HepG2 (cell line): Measurements from ENCODE around the gene AUTS2. TPM values are rescaled to one million over a fixed set of nuclear protein-coding genes. Genes with fewer than 3 reads are reported as not detected.

Experiments used
- ATAC-seq: fragments of 200-7000 bp; cut with Tn5 transposase; 3 replicates; pipeline ENCODE4 v1.9.1; 2020; ENCODE audit warnings: mild to moderate bottlenecking, moderate library complexity
- BruUV-seq: library from RNA; stranded (reverse); fragments of 400-500 nt; replicated peaks from 2 replicates; lab custom pipeline; 2021; lab: Mats Ljungman, UMichigan
- CTCF ChIA-PET: fragments of 300-600 bp; formaldehyde crosslinking; extraction: SDS; loops from one replicate; lab custom pipeline; 2021; ENCODE audit warnings: low total read pairs, inconsistent platforms, low intra/inter-chr PET ratio; lab: Yijun Ruan, JAX
- POLR2A ChIA-PET: fragments of 350-600 bp; sonication (Branson Sonifier 250); formaldehyde crosslinking; loops from one replicate; lab custom pipeline; 2020; ENCODE audit warnings: antibody characterized with exemption, inconsistent platforms; lab: Yijun Ruan, JAX
- DNase-seq: peaks from one replicate; pipeline ENCODE4 v3.0.0-alpha.2; 2015; ENCODE audit warnings: low spot score
- FAIRE-seq: peaks from 3 replicates; lab custom pipeline; 2011; peaks lifted over from hg19 to GRCh38; lab: Jason Lieb, UNC
- H2AFZ ChIP-seq: one replicate; pipeline ENCODE4 v1.6.1; 2011; ENCODE audit warnings: low read length, inconsistent platforms
- H3K27ac ChIP-seq: fragments of 300-600 bp; 3 replicates; pipeline ENCODE4 v1.8.0; 2011; ENCODE audit warnings: mixed run types, mild to moderate bottlenecking, mixed read lengths, low read length, inconsistent platforms; ENCODE audit not compliant: insufficient read depth; ENCODE audit errors: extremely low read length
- H3K27me3 ChIP-seq, 2 experiments: fragments of 200-600 bp in 1 of 2; 2 replicates in 1 of 2; 3 replicates in 1 of 2; pipeline versions ENCODE4 v1.6.0 to v1.8.0; 2011; ENCODE audit warnings: low read length in 2 of 2, mild to moderate bottlenecking in 2 of 2, moderate library complexity in 2 of 2, inconsistent platforms in 1 of 2; ENCODE audit not compliant: insufficient read depth in 2 of 2, control insufficient read depth in 1 of 2
- H3K36me3 ChIP-seq, 2 experiments: fragments of 200-600 bp in 1 of 2; replicated peaks in 1 of 2; 2 replicates in 1 of 2; 3 replicates in 1 of 2; pipeline versions ENCODE4 v1.5.1 to v1.8.0; 2011; ENCODE audit warnings: low read length in 2 of 2, inconsistent platforms in 1 of 2; ENCODE audit not compliant: insufficient read depth in 2 of 2, control insufficient read depth in 1 of 2
- H3K4me1 ChIP-seq: 2 replicates; pipeline ENCODE4 v1.5.1; 2012; ENCODE audit warnings: low read length, inconsistent platforms; ENCODE audit not compliant: insufficient read depth
- H3K4me2 ChIP-seq: 2 replicates; pipeline ENCODE4 v1.6.0; 2011; ENCODE audit warnings: low read depth, low read length, inconsistent platforms
- H3K4me3 ChIP-seq, 3 experiments: fragments of 200-600 bp in 1 of 3; sonication (generic), shearing (Covaris generic) in 1 of 3; replicated peaks in 1 of 3; 2 replicates each; pipeline ENCODE4 v1.5.1; 2011 to 2016; ENCODE audit warnings: low read length in 3 of 3, inconsistent platforms in 2 of 3, low read depth in 2 of 3, mild to moderate bottlenecking in 2 of 3, control low read depth in 1 of 3, mixed read lengths in 1 of 3; ENCODE audit not compliant: insufficient read depth in 1 of 3
- H3K79me2 ChIP-seq: one replicate; pipeline ENCODE4 v1.6.1; 2011; ENCODE audit warnings: low read length, inconsistent platforms; ENCODE audit not compliant: insufficient read depth
- H3K9ac ChIP-seq: 2 replicates; pipeline ENCODE4 v1.6.0; 2011; ENCODE audit warnings: mild to moderate bottlenecking, low read depth, low read length, inconsistent platforms; ENCODE audit not compliant: insufficient read depth
- H3K9me3 ChIP-seq: 2 replicates; pipeline ENCODE4 v1.5.1; 2012; ENCODE audit warnings: mild to moderate bottlenecking, low read length
- H4K20me1 ChIP-seq: 2 replicates; pipeline ENCODE4 v1.6.0; 2011; ENCODE audit warnings: inconsistent platforms, mild to moderate bottlenecking, low read length, moderate library complexity; ENCODE audit not compliant: insufficient read depth
- FOSL2 ChIP-seq: sonication (generic); formaldehyde crosslinking; IDR thresholded peaks from 2 replicates; pipeline ENCODE4 v1.4.0; 2020; ENCODE audit warnings: missing genetic modification reagents
- HINFP ChIP-seq: sonication (generic); formaldehyde crosslinking; IDR thresholded peaks from 2 replicates; pipeline ENCODE4 v1.4.0; 2020; ENCODE audit warnings: low read depth, mild to moderate bottlenecking, missing genetic modification reagents
- HOXA5 ChIP-seq: sonication (generic); formaldehyde crosslinking; IDR thresholded peaks from 2 replicates; pipeline ENCODE4 v1.4.0; 2020; ENCODE audit warnings: missing genetic modification reagents
- MIXL1 ChIP-seq: IDR thresholded peaks from 2 replicates; pipeline ENCODE4 v1.6.1; 2016
- NCOA5 ChIP-seq: sonication (generic); formaldehyde crosslinking; IDR thresholded peaks from 2 replicates; pipeline ENCODE4 v1.4.0; 2020; ENCODE audit warnings: missing genetic modification reagents
- NFIB ChIP-seq: sonication (generic); formaldehyde crosslinking; IDR thresholded peaks from 2 replicates; pipeline ENCODE4 v1.9.0; 2021; ENCODE audit warnings: missing genetic modification reagents, mild to moderate bottlenecking, borderline replicate concordance
- ZBTB39 ChIP-seq: sonication (generic); formaldehyde crosslinking; IDR thresholded peaks from 2 replicates; pipeline ENCODE4 v1.5.0; 2020; ENCODE audit warnings: missing genetic modification reagents
- ZNF281 ChIP-seq: sonication (generic); formaldehyde crosslinking; IDR thresholded peaks from 2 replicates; pipeline ENCODE4 v1.4.0; 2020; ENCODE audit warnings: missing genetic modification reagents, borderline replicate concordance
- ZNF678 ChIP-seq: sonication (generic); formaldehyde crosslinking; IDR thresholded peaks from 2 replicates; pipeline ENCODE4 v1.4.0; 2020; ENCODE audit warnings: mild to moderate bottlenecking, missing genetic modification reagents
- WGBS: methylation state at CpG from one replicate; pipeline ENCODE4 v1.1.6; 2017; ENCODE audit warnings: low lambda C conversion rate; 5-methylcytosine and 5-hydroxymethylcytosine counted together
- in situ Hi-C: cut with HindIII; loops from 2 replicates; pipeline ENCODE4 v1.10.0; 2017; ENCODE audit warnings: low pct_unique_long_range_greater_than_20kb; ENCODE audit not compliant: extremely low pct_ligation_motif_present
- intact Hi-C: fragments of 100-400 bp; cut with micrococcal nuclease; formaldehyde crosslinking; loops from one replicate; pipeline ENCODE4 v1.10.0; 2022; ENCODE audit not compliant: unreplicated experiment
- polyA plus RNA-seq, 8 experiments: library from polyadenylated mRNA; depleted of rRNA in 3 of 8; stranded (reverse) in 7 of 8; unstranded in 1 of 8; fragments of >200 nt; fragmentation: Illumina TruSeq in 4 of 8; extraction: Trizol in 4 of 8; gene quantifications; 2 replicates each; pipeline versions ENCODE4 v1.2.1 to v1.2.3, GENCODE V29; 2011 to 2016; ENCODE audit warnings: low read depth in 4 of 8, missing spikeins in 1 of 8, mixed read lengths in 1 of 8; ENCODE audit not compliant: insufficient read depth in 1 of 8
- total RNA-seq, 5 experiments: library from RNA; depleted of rRNA; stranded (reverse); fragments of >200 nt; fragmentation: Illumina TruSeq; extraction: Trizol; gene quantifications; 2 replicates each; pipeline ENCODE4 v1.2.3, GENCODE V29; 2016; ENCODE audit warnings: low read depth in 1 of 5

Gene AUTS2
- total and polyA plus RNA-seq, 2 of the 13 experiments (the other 11 are each of a cell fraction or from before 2014, with no cell fraction given), result 0.38 TPM; not detected in 1

- Histone ChIP-seq H3K36me3 (no peaks in the 10 kb centered on the region), H3K27me3 (no peaks in the 10 kb centered on the region), H3K4me3 (no peak overlapping the region), H3K79me2 (no peaks in the 10 kb centered on the region), H3K9me3 (no peaks in the 10 kb centered on the region), H3K9ac (no peak overlapping the region), H4K20me1 (no peaks in the 10 kb centered on the region), H2AFZ (no peak overlapping the region), H3K4me1 (no peaks in the 10 kb centered on the region), H3K4me2 (no peak overlapping the region), H3K27ac (no peak overlapping the region)
- ChIA-PET CTCF (no interaction called here), POLR2A (no interaction called here)
- TF ChIP-seq FOSL2 (CRISPR knock-in tag) (no peak), ZNF678 (CRISPR knock-in tag) (no peak)
- intact Hi-C loops, result no loop called here
- no peak for DNase-seq
- no peak for FAIRE-seq
- no peak for ATAC-seq
- in situ Hi-C loops, result no loop called here
- BruUV-seq, result no TSS peak
- 6% methylated on average over 1 of the region's 1 CpG for WGBS
These were observed 224.1 kb downstream of the AUTS2 start for GRCh38 chr7:69822386-69822785.

GRCh38 chr7:69823151-69823744, 225.0 kb downstream of the AUTS2 start:
- CTCF ChIA-PET, result no interaction called here
- intact Hi-C loops, result no loop called here
- POLR2A ChIA-PET, result no interaction called here
- TF ChIP-seq HOXA5 (CRISPR knock-in tag), result no peak
- TF ChIP-seq ZNF281 (CRISPR knock-in tag), result no peak
- TF ChIP-seq ZBTB39 (CRISPR knock-in tag), result no peak
- TF ChIP-seq NFIB (CRISPR knock-in tag), result no peak
- no peak for TF ChIP-seq NCOA5 (CRISPR knock-in tag)
- TF ChIP-seq MIXL1 (CRISPR knock-in tag), result no peak
- TF ChIP-seq HINFP (CRISPR knock-in tag), result no peak

More at GRCh38 chr7:69823151-69823744, 225.0 kb downstream of the AUTS2 start:
- Histone ChIP-seq H3K4me1 (no peaks in the 10 kb centered on the region), H3K79me2 (no peaks in the 10 kb centered on the region), H3K9me3 (no peaks in the 10 kb centered on the region), H4K20me1 (no peaks in the 10 kb centered on the region), H3K27me3 (no peaks in the 10 kb centered on the region), H3K4me2 (no peak overlapping the region), H3K4me3 (no peak overlapping the region), H3K9ac (no peak overlapping the region), H2AFZ (no peak overlapping the region), H3K36me3 (no peaks in the 10 kb centered on the region), H3K27ac (no peak overlapping the region)
- no peak for ATAC-seq
- in situ Hi-C loops, result no loop called here
- BruUV-seq, result no TSS peak
- WGBS, result 37% methylated on average over 6 of the region's 6 CpGs
- FAIRE-seq, result no peak
- no peak for DNase-seq
